Lower lobe of right lung (tissue), 2 donors: ENCODE measurements around the gene REPS2. TPM values are rescaled to one million over a fixed set of nuclear protein-coding genes. Genes with fewer than 3 reads are reported as not detected.

Source experiments
- ATAC-seq, 2 donors: fragments of 200-7000 bp; cut with Tn5 transposase; one replicate each; pipeline ENCODE4 v1.9.1; 2020 to 2022; ENCODE audit warnings: mild to moderate bottlenecking in 2 of 2, moderate library complexity in 2 of 2
- DNase-seq: peaks from one replicate; pipeline ENCODE4 v3.0.0-alpha.2; 2020
- H3K27ac ChIP-seq: fragments of 200-600 bp; one replicate; pipeline ENCODE4 v1.8.0; 2022
- H3K27me3 ChIP-seq: fragments of 200-600 bp; one replicate; pipeline ENCODE4 v1.8.0; 2022; ENCODE audit warnings: low read depth
- H3K36me3 ChIP-seq: fragments of 200-600 bp; one replicate; pipeline ENCODE4 v1.8.0; 2022; ENCODE audit warnings: mild to moderate bottlenecking
- H3K4me1 ChIP-seq: fragments of 200-600 bp; one replicate; pipeline ENCODE4 v1.8.0; 2022
- H3K4me3 ChIP-seq: fragments of 200-600 bp; one replicate; pipeline ENCODE4 v1.8.0; 2022; ENCODE audit warnings: mild to moderate bottlenecking
- H3K9me3 ChIP-seq: fragments of 200-600 bp; one replicate; pipeline ENCODE4 v1.8.0; 2022
- intact Hi-C: fragments of 100-400 bp; cut with DNase I; formaldehyde crosslinking; loops from one replicate; pipeline ENCODE4 v1.11.0; 2022
- total RNA-seq: library from RNA; stranded (reverse); fragmentation: NEBNext Ultra II Directional; extraction: Animal tissue kit (Norgen Biotek cat#: 25700); gene quantifications from one replicate; pipeline ENCODE4 v1.2.1, GENCODE V29; 2021
- TF ChIP-seq, protein P1 (sequence below): fragments of 200-600 bp; IDR thresholded peaks from one replicate; pipeline ENCODE4 v1.8.0; 2022; ENCODE audit warnings: antibody characterized with exemption, mild to moderate bottlenecking
- donor health status: DM: no; HTN: yes; CAD: no; lungs with severe emphysema.

Gene REPS2
- total RNA-seq, 1 donor from 2014 or later, result 18.5 TPM

GRCh38 chrX:17014216-17014615, 67.8 kb downstream of the REPS2 start:
- DNase-seq (no peak), ATAC-seq (no peak)
- Histone ChIP-seq H3K4me3 (no peak overlapping the region), H3K9me3 (no peaks in the 10 kb centered on the region), H3K27me3 (no peaks in the 10 kb centered on the region), H3K4me1 (no peaks in the 10 kb centered on the region), H3K36me3 (no peaks in the 10 kb centered on the region), H3K27ac (no peak overlapping the region)
- intact Hi-C loops, result no loop called here
- TF ChIP-seq, protein P1, sequence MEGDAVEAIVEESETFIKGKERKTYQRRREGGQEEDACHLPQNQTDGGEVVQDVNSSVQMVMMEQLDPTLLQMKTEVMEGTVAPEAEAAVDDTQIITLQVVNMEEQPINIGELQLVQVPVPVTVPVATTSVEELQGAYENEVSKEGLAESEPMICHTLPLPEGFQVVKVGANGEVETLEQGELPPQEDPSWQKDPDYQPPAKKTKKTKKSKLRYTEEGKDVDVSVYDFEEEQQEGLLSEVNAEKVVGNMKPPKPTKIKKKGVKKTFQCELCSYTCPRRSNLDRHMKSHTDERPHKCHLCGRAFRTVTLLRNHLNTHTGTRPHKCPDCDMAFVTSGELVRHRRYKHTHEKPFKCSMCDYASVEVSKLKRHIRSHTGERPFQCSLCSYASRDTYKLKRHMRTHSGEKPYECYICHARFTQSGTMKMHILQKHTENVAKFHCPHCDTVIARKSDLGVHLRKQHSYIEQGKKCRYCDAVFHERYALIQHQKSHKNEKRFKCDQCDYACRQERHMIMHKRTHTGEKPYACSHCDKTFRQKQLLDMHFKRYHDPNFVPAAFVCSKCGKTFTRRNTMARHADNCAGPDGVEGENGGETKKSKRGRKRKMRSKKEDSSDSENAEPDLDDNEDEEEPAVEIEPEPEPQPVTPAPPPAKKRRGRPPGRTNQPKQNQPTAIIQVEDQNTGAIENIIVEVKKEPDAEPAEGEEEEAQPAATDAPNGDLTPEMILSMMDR, result no peak

- Histone ChIP-seq H3K4me1 (no peaks in the 10 kb centered on the region), H3K27ac (no peak overlapping the region), H3K4me3 (no peak overlapping the region), H3K27me3 (no peaks in the 10 kb centered on the region), H3K36me3 (no peaks in the 10 kb centered on the region), H3K9me3 (no peaks in the 10 kb centered on the region)
- ATAC-seq, result no peak
- TF ChIP-seq, protein P1, result no peak
- intact Hi-C loops, result no loop called here
- no peak for DNase-seq
These were observed 70.7 kb downstream of the REPS2 start for GRCh38 chrX:17017134-17017533.

- intact Hi-C loops, result no loop called here
These were observed 73.9 kb downstream of the REPS2 start for GRCh38 chrX:17020356-17020755.

DNA sequence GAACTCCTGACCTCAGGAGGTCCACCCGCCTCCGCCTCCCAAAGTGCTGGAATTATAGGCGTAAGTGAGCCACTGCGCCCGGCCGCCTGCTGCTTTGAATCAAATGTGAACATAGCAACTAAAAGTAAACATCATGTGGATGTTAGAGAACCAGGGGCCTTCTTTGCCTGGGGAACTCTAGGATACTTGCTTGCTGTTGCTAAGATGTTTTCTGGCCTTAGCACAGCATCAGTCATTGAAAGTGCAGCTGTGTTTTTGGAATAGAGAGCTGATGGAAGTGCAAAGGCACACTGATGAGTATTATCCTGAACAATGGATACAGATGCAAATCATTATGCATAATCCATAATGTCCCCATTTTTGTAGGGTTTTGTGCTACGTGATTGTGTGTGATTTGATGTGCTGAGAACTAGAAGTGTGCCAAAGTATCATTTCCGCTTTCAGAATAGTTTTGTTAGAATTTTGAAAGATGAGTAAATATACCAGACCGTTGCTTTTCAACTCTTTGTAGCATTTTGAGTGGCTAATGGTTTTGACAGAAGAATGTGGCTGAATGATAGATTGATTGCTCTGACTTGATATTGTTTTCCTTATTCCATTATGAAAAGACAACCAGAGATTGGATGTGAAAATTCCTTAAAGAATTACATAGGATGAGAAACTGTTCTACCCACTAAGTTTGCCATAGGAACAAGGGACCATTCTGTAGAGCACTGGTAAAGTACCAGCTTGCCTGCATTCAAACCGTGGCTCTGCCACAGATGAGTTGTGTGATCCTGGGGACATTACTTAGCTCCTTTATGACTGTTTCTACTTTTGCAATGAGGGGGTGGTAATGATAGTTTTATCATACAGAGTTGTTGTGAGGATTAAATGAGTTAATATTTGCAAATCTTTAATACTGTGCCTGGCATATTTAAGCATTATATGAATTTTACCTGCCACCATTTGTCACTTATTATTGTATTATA, 74.7 kb downstream of the REPS2 start:
- intact Hi-C loops, result no loop called here
- H3K4me1 ChIP-seq, result no peaks in the 10 kb centered on the region
- no peak overlapping the region for H3K27ac ChIP-seq
- no peak for DNase-seq
- no peaks in the 10 kb centered on the region for H3K36me3 ChIP-seq
- H3K4me3 ChIP-seq, result no peak overlapping the region
- no peaks in the 10 kb centered on the region for H3K27me3 ChIP-seq
- no peaks in the 10 kb centered on the region for H3K9me3 ChIP-seq
- ATAC-seq, result no peak
- TF ChIP-seq, protein P1, result no peak

More at GRCh38 chrX:17020356-17020755, 73.9 kb downstream of the REPS2 start:
- DNase-seq, result no peak
- Histone ChIP-seq H3K27ac (no peak overlapping the region), H3K27me3 (no peaks in the 10 kb centered on the region), H3K4me3 (no peak overlapping the region), H3K4me1 (no peaks in the 10 kb centered on the region), H3K9me3 (no peaks in the 10 kb centered on the region), H3K36me3 (no peaks in the 10 kb centered on the region)
- TF ChIP-seq, protein P1, result no peak
- ATAC-seq, result no peak

- H3K27ac ChIP-seq, result no peak overlapping the region
- TF ChIP-seq, protein P1, result no peak
- H3K4me3 ChIP-seq, result no peak overlapping the region
- no peaks in the 10 kb centered on the region for H3K36me3 ChIP-seq
- DNase-seq, result no peak
- intact Hi-C loops, result no loop called here
- no peaks in the 10 kb centered on the region for H3K27me3 ChIP-seq
- H3K9me3 ChIP-seq, result no peaks in the 10 kb centered on the region
- no peaks in the 10 kb centered on the region for H3K4me1 ChIP-seq
- ATAC-seq, result peak in 1 of 2 donors; percentile 29
These were observed 75.6 kb downstream of the REPS2 start for GRCh38 chrX:17021851-17022604.
